Heart left ventricle (tissue), 16 donors: ENCODE results near the gene PPP1R17. TPM values are rescaled to one million over a fixed set of nuclear protein-coding genes. Genes with fewer than 3 reads are reported as not detected.
A peak's percentile ranks its signal among the peaks of the same experiment; 100 is the strongest.

Experiments
- ATAC-seq, 4 donors: fragments of 200-7000 bp; cut with Tn5 transposase; one replicate each; pipeline ENCODE4 v1.9.1; 2020 to 2022; ENCODE audit warnings: moderate library complexity in 4 of 4, mild to moderate bottlenecking in 3 of 4, moderate number of reproducible peaks in 1 of 4
- DNase-seq, 5 donors: peaks; one replicate each; pipeline ENCODE4 v3.0.0-alpha.2; 2020
- H3K27ac ChIP-seq, 12 donors: fragments of 200-600 bp; sonication (generic) in 4 of 12; one replicate each; pipeline versions ENCODE4 v1.5.0 to v1.8.0; 2016 to 2022; ENCODE audit warnings: mild to moderate bottlenecking in 2 of 12
- H3K27me3 ChIP-seq, 9 donors: fragments of 200-600 bp; sonication (generic) in 2 of 9; one replicate each; pipeline versions ENCODE4 v1.5.1 to v1.8.0; 2016 to 2022; ENCODE audit warnings: mild to moderate bottlenecking in 3 of 9
- H3K36me3 ChIP-seq, 9 donors: fragments of 200-600 bp; sonication (generic) in 2 of 9; one replicate each; pipeline versions ENCODE4 v1.5.0 to v1.8.0; 2018 to 2022; ENCODE audit warnings: mild to moderate bottlenecking in 2 of 9
- H3K4me1 ChIP-seq, 12 donors: fragments of 200-600 bp; sonication (generic) in 4 of 12; one replicate each; pipeline versions ENCODE4 v1.5.0 to v1.8.0; 2016 to 2022; ENCODE audit warnings: mild to moderate bottlenecking in 3 of 12
- H3K4me3 ChIP-seq, 12 donors: fragments of 200-600 bp; sonication (generic) in 4 of 12; one replicate each; pipeline versions ENCODE4 v1.5.0 to v1.8.0; 2017 to 2022; ENCODE audit warnings: mild to moderate bottlenecking in 9 of 12, moderate library complexity in 4 of 12
- H3K9me3 ChIP-seq, 12 donors: fragments of 200-600 bp; sonication (generic) in 4 of 12; one replicate each; pipeline versions ENCODE4 v1.5.0 to v1.8.0; 2016 to 2022; ENCODE audit warnings: mild to moderate bottlenecking in 1 of 12
- POLR2A ChIP-seq, 2 donors: fragments of 450-650 bp; IDR thresholded peaks; one replicate each; pipeline ENCODE4 v1.6.1; 2017; ENCODE audit warnings: antibody characterized with exemption in 2 of 2, mild to moderate bottlenecking in 2 of 2, moderate library complexity in 2 of 2
- WGBS, 4 donors: extraction: QIAGEN DNeasy Blood & Tissue Kit in 2 of 4; methylation state at CpG; one replicate each; pipeline versions ENCODE4 v1.1.5 to v1.1.7; 2013 to 2018; 5-methylcytosine and 5-hydroxymethylcytosine counted together
- intact Hi-C, 10 donors: fragments of 100-400 bp; cut with DNase I; formaldehyde crosslinking; loops; one replicate each; pipeline versions ENCODE4 v1.11.1 to v1.14.2; 2022
- polyA plus RNA-seq, 2 donors: library from polyadenylated mRNA; stranded (reverse); fragments of 200-250 nt; gene quantifications; one replicate each; pipeline ENCODE4 v1.2.3, GENCODE V29; 2013
- total RNA-seq, 9 donors: library from RNA; depleted of rRNA in 2 of 9; stranded (reverse); fragments of >200 nt in 2 of 9; fragmentation: NEBNext Ultra II Directional in 3 of 9; extraction: Animal tissue kit (Norgen Biotek cat#: 25700) in 3 of 9; gene quantifications; one replicate each; pipeline versions ENCODE4 v1.1.0 to v1.2.4, GENCODE V29; 2016 to 2023
- TF ChIP-seq, protein P1 (sequence below), 12 donors: fragments of 200-600 bp; sonication (generic) in 4 of 12; IDR thresholded peaks; one replicate each; pipeline versions ENCODE4 v1.5.0 to v1.8.0; 2018 to 2022; ENCODE audit warnings: antibody characterized with exemption in 12 of 12, mild to moderate bottlenecking in 5 of 12
- donor health status: ischemic (EF 13 %, LVEDD 7.1; RV severe dilation, severe dysfunction).
- donor health status: healthy with polysubstance abuse.
- donor health status: DM: no; HTN: yes; CAD: no.
- donor health status: DM: no; HTN: no; CAD: no.
- donor health status: ischemic (EF 25% LVEDD 6.9; RV normal size, moderate dysfunction).
- donor health status: ischemic (EF 25% LVEDD 5.7; RV mildly dilated, moderate dysfunction).
- donor health status: healthy.
- donor health status: DM: yes; HTN: yes; CAD: no.
- donor health status: ischemic (EF 35%, LVEDD 5.7; RV mildly dilated, moderate dysfunction).
- donor health status: nonischemic (EF 11% LVEDD 7.7; RV severe dilation, severe dysfunction).
- donor health status: DM: yes; HTN: yes; CAD: no.
- donor health status: PGD.
- donor health status: ischemic (EF 29% LVEDD 5.4; RV normal size, mild dysfunction).
- donor health status: nonischemic (EF 23%, LVEDD 6.1; RV moderate dilation, normal function).

Gene PPP1R17
- total and polyA plus RNA-seq, 11 donors = 0.29 TPM; not detected in 10

GRCh38 chr7:31647511-31647910 is 39.5 kb upstream of the PPP1R17 start:
- H3K4me1 ChIP-seq = peaks cover 0 to 1% (median 0%) of the 10 kb centered on the region in 12 donors
- no peaks in the 10 kb centered on the region for H3K27me3 ChIP-seq
- H3K4me3 ChIP-seq = no peak overlapping the region
- 72 to 79% (median 73%) methylated on average over 7 of the region's 7 CpGs for WGBS, 4 donors
- TF ChIP-seq, protein P1, sequence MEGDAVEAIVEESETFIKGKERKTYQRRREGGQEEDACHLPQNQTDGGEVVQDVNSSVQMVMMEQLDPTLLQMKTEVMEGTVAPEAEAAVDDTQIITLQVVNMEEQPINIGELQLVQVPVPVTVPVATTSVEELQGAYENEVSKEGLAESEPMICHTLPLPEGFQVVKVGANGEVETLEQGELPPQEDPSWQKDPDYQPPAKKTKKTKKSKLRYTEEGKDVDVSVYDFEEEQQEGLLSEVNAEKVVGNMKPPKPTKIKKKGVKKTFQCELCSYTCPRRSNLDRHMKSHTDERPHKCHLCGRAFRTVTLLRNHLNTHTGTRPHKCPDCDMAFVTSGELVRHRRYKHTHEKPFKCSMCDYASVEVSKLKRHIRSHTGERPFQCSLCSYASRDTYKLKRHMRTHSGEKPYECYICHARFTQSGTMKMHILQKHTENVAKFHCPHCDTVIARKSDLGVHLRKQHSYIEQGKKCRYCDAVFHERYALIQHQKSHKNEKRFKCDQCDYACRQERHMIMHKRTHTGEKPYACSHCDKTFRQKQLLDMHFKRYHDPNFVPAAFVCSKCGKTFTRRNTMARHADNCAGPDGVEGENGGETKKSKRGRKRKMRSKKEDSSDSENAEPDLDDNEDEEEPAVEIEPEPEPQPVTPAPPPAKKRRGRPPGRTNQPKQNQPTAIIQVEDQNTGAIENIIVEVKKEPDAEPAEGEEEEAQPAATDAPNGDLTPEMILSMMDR (IDR thresholded peaks at IDR 0.05) = no peak
- TF ChIP-seq POLR2A (IDR thresholded peaks at IDR 0.05) = no peak
- no peak overlapping the region for H3K27ac ChIP-seq
- H3K9me3 ChIP-seq = no peaks in the 10 kb centered on the region
- DNase-seq (no peak), ATAC-seq (no peak)
- no peaks in the 10 kb centered on the region for H3K36me3 ChIP-seq
- intact Hi-C loops = loop anchor here in 6 of 10 donors (5.0 to 10.0 kb wide), 4 partner anchors 87 to 560 kb away; no protein-coding TSS in a partner anchor

GRCh38 chr7:31648288-31648687 is 38.7 kb upstream of the PPP1R17 start:
- TF ChIP-seq, protein P1 (IDR thresholded peaks at IDR 0.05) = peak in 8 of 12 donors; percentile 10 to 39 (median 32)
- no peak for TF ChIP-seq POLR2A (IDR thresholded peaks at IDR 0.05)
- H3K27ac ChIP-seq = no peak overlapping the region
- H3K27me3 ChIP-seq = no peaks in the 10 kb centered on the region
- no peak for ATAC-seq
- H3K4me3 ChIP-seq = no peak overlapping the region
- no peaks in the 10 kb centered on the region for H3K4me1 ChIP-seq
- no peaks in the 10 kb centered on the region for H3K9me3 ChIP-seq
- intact Hi-C loops = loop anchor here in 7 of 10 donors (2.0 to 10.0 kb wide), 5 partner anchors 87 to 559 kb away; no protein-coding TSS in a partner anchor
- no peaks in the 10 kb centered on the region for H3K36me3 ChIP-seq
- 93 to 96% (median 94%) methylated on average over 1 of the region's 1 CpG for WGBS, 4 donors
- DNase-seq = no peak

DNA sequence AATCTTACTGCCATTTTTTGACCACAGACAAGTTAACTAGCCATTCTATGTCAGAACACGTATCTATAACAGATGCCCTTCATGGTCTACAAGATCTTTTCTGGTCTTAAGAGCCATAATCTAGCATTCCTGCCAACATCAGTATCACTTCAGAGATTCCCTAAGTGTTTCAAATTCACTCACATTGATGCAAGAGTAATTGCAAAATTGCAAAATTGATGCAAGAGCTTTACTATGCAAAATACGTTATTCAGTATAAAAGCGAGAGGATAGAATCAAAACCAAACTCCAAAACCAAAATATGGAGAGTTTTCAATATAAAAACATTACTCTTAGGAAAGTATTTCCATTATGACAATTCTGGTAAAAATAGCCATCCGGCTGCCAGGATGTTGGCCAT is 38.1 kb upstream of the PPP1R17 start:
- TF ChIP-seq, protein P1 (IDR thresholded peaks at IDR 0.05) = no peak
- TF ChIP-seq POLR2A (IDR thresholded peaks at IDR 0.05) = no peak
- WGBS, 4 donors = 85 to 93% (median 88%) methylated on average over 4 of the region's 4 CpGs
- Histone ChIP-seq H3K27ac (no peak overlapping the region), H3K9me3 (no peaks in the 10 kb centered on the region), H3K4me3 (no peak overlapping the region), H3K36me3 (no peaks in the 10 kb centered on the region), H3K4me1 (no peaks in the 10 kb centered on the region), H3K27me3 (no peaks in the 10 kb centered on the region)
- DNase-seq (no peak), ATAC-seq (no peak)
- intact Hi-C loops = loop anchor here in 8 of 10 donors (1.0 to 10.0 kb wide), 6 partner anchors 13 to 558 kb away; no protein-coding TSS in a partner anchor

GRCh38 chr7:31651234-31652062 is 35.6 kb upstream of the PPP1R17 start:
- Histone ChIP-seq H3K27me3 (no peaks in the 10 kb centered on the region), H3K4me1 (no peaks in the 10 kb centered on the region), H3K4me3 (no peak overlapping the region), H3K9me3 (no peaks in the 10 kb centered on the region), H3K36me3 (no peaks in the 10 kb centered on the region), H3K27ac (no peak overlapping the region)
- ATAC-seq (no peak), DNase-seq (no peak)
- TF ChIP-seq POLR2A (IDR thresholded peaks at IDR 0.05) = no peak
- TF ChIP-seq, protein P1 (IDR thresholded peaks at IDR 0.05) = no peak
- whole genome bisulfite sequencing, 4 donors = 57 to 66% (median 62%) methylated on average over 7 of the region's 7 CpGs
- intact Hi-C loops = loop anchor here in 3 of 10 donors (5.0 to 10.0 kb wide), 3 partner anchors 81 to 556 kb away; no protein-coding TSS in a partner anchor
